Adrenal gland (tissue), 12 donors: Measurements from ENCODE around the gene CBS. TPM values are rescaled to one million over a fixed set of nuclear protein-coding genes. Genes with fewer than 3 reads are reported as not detected.
"Not testable (repeated sequence)": the region's sequence is repeated elsewhere in the genome, so short reads cannot be mapped to it uniquely, and the experiment has no call there.

Experiments used
- DNase-seq, 7 donors: peaks; one replicate each; pipeline ENCODE4 v3.0.0-alpha.2; 2019 to 2020
- H3K27ac ChIP-seq, 5 donors: fragments of 200-600 bp; sonication (generic) in 4 of 5; 1 replicate in 3 of 5; 2 replicates in 2 of 5; pipeline versions ENCODE4 v1.5.1 to v1.8.0; 2016 to 2020; ENCODE audit warnings: mild to moderate bottlenecking in 1 of 5
- H3K27me3 ChIP-seq: fragments of 200-600 bp; 2 replicates; pipeline ENCODE4 v1.8.0; 2021
- H3K36me3 ChIP-seq, 2 donors: fragments of 200-600 bp; replicated peaks in 1 of 2; 1 replicate in 1 of 2; 2 replicates in 1 of 2; pipeline versions ENCODE4 v1.5.1 to v1.8.0; 2018 to 2022
- H3K4me1 ChIP-seq, 2 donors: fragments of 200-600 bp; replicated peaks in 1 of 2; 1 replicate in 1 of 2; 2 replicates in 1 of 2; pipeline versions ENCODE4 v1.5.1 to v1.8.0; 2018 to 2021
- H3K4me3 ChIP-seq, 4 donors: fragments of 200-600 bp; sonication (generic) in 3 of 4; one replicate each; pipeline ENCODE4 v1.5.1; 2016 to 2018
- H3K9me3 ChIP-seq, 3 donors: fragments of 200-600 bp; sonication (generic) in 1 of 3; replicated peaks in 1 of 3; 1 replicate in 2 of 3; 2 replicates in 1 of 3; pipeline versions ENCODE4 v1.5.1 to v1.8.0; 2016 to 2021
- WGBS, 4 donors: extraction: QIAGEN DNeasy Blood & Tissue Kit in 2 of 4; methylation state at CpG; one replicate each; pipeline versions ENCODE4 v1.1.5 to v1.1.7; 2013 to 2017; 5-methylcytosine and 5-hydroxymethylcytosine counted together
- intact Hi-C, 2 donors: fragments of 100-400 bp; cut with DNase I; formaldehyde crosslinking; loops; one replicate each; pipeline versions ENCODE4 v1.14.1 to v1.15.0; 2022 to 2023
- polyA plus RNA-seq, 3 donors: library from polyadenylated mRNA; stranded (reverse); fragments of 200-250 nt in 2 of 3; fragments of 350-450 nt in 1 of 3; fragmentation: Illumina TruSeq in 1 of 3; extraction: RNeasy Lipid Tissue Mini Kit (QIAGEN cat#74804) in 1 of 3; gene quantifications; one replicate each; pipeline ENCODE4 v1.2.3, GENCODE V29; 2013 to 2014
- total RNA-seq, 9 donors: library from RNA; depleted of rRNA in 4 of 9; stranded (reverse); fragments of >200 nt in 4 of 9; fragments of 120-200 nt in 1 of 9; fragmentation: NEBNext Ultra II Directional in 1 of 9; extraction: Animal tissue kit (Norgen Biotek cat#: 25700) in 1 of 9; gene quantifications; one replicate each; pipeline versions ENCODE4 v1.1.0 to v1.2.4, GENCODE V29; 2013 to 2023
- donor health status: healthy with polysubstance abuse.
- donor health status: Bipolar disorder and iron deficiency.
- donor health status: DM: yes; HTN: yes; CAD: no.
- donor health status: DM: no; HTN: no; CAD: no.
- donor health status: DM: no; HTN: no; CAD: no.
- donor health status: DM: yes; HTN: yes; CAD: no.

The CBS gene
- total and polyA plus RNA-seq, 12 donors = 1.6 to 8.6 (median 5.5) TPM

- H3K36me3 ChIP-seq, H3K9me3 ChIP-seq, H3K4me3 ChIP-seq, intact Hi-C loops, H3K27me3 ChIP-seq, DNase-seq, H3K4me1 ChIP-seq, H3K27ac ChIP-seq: not testable (repeated sequence)
- 65 to 70% methylated on average over 17 of the region's 21 CpGs; no CpG with 5 or more reads in 2 of the 4 donors for WGBS, 4 donors
These were observed 29.5 kb downstream of the CBS start for GRCh38 chr21:43045876-43046821.

DNA sequence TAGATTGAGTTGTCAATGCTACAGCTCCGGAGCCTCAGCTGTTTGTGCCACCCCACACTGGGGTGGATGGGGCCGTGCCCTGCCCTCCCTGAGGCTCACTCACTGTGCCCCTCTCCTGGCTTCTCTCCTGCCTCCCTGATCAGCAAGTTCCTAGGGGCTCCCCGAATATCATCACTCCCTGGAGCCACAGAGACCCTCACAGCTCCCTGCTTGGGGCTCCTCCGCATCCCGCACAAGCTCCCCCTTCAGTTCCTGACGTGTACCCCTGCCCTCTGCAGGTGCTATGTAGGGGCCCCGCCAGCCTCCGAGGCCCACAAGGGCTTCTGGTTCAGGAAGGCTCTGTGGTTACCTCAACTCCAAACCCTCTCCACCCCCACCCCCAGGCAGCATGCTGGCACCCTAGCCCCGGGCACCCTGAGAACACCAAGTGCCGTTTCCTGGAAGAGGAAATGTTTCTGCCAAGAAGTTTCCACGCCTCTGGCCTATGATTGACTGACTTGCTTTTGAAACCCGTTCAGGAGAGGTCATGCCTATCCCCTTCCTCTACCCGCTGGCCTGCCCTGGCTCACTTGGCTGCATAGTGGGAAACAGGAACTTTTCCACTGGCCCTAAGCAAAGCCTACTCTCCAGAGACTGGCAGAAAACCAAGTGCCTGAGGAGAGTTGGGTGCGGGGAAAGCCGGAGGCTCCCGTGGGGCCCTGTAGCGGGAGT lies 30.3 kb downstream of the CBS start:
- H3K36me3 ChIP-seq, H3K27me3 ChIP-seq, H3K4me3 ChIP-seq, DNase-seq, intact Hi-C loops, H3K4me1 ChIP-seq, H3K9me3 ChIP-seq: not testable (repeated sequence)
- WGBS, 4 donors = 65 to 81% methylated on average over 6 to 7 of the region's 17 CpGs; no CpG with 5 or more reads in 2 of the 4 donors
- peak overlapping the region in 1 of 5 donors; percentile 49 for H3K27ac ChIP-seq

- DNase-seq, H3K4me1 ChIP-seq, intact Hi-C loops, H3K27me3 ChIP-seq, H3K36me3 ChIP-seq, H3K9me3 ChIP-seq, H3K27ac ChIP-seq, H3K4me3 ChIP-seq: not testable (repeated sequence)
- WGBS, 4 donors = 79 to 87% methylated on average over 12 of the region's 14 CpGs; no CpG with 5 or more reads in 2 of the 4 donors
These were observed 31.1 kb downstream of the CBS start for GRCh38 chr21:43044547-43044946.

DNA sequence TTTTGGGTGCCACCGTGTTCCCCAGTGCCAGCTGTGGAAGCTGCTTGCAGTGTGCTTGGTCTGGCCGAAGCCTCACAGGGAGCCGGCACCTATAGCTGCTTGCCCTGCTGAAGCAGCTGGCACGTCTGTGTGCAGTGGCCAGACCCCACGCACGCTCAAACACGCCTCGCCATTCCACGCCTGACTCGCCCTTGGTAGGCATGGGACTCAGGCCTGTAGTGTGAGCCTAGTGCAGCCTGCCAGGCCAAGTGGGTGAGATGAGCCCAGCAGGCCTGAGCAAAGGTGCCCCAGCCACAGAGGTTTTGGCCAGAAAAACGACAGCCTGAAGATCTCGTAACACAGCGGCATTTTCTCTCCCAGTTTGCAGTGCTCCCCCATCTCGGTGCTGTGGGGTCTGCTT lies 32.3 kb downstream of the CBS start:
- WGBS, 4 donors = 92 to 98% (median 96%) methylated on average over 2 to 6 of the region's 14 CpGs
- intact Hi-C loops, H3K4me1 ChIP-seq, H3K27ac ChIP-seq, DNase-seq, H3K36me3 ChIP-seq, H3K27me3 ChIP-seq, H3K4me3 ChIP-seq, H3K9me3 ChIP-seq: not testable (repeated sequence)

DNA sequence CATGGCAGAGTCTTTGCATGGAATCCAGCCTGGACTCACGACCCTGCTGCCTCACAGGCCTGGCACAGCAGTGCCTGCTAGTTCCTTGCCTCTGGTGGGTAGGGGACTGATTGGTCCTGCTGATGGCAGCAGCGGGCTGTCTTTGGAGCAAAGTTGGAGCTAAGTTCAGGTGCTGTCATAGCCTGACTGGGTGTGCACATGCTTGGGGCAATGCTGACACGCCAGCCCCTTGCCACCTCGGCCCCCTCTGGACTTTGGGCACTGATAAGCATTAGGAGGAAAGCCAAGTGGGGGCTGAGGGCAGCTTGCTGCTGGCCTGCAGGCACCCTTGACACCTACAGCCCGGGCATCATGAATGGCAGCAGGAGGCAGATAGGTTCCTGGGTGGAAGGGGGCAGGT lies 33.5 kb downstream of the CBS start:
- H3K27ac ChIP-seq, DNase-seq, intact Hi-C loops, H3K36me3 ChIP-seq, H3K9me3 ChIP-seq, H3K4me3 ChIP-seq, H3K27me3 ChIP-seq, H3K4me1 ChIP-seq: not testable (repeated sequence)
- WGBS, 4 donors = 85 to 94% methylated on average over 5 of the region's 5 CpGs; no CpG with 5 or more reads in 2 of the 4 donors

GRCh38 chr21:43038659-43039044 lies 37.0 kb downstream of the CBS start:
- H3K4me3 ChIP-seq, intact Hi-C loops, H3K36me3 ChIP-seq, DNase-seq, H3K9me3 ChIP-seq, H3K27me3 ChIP-seq, H3K4me1 ChIP-seq, H3K27ac ChIP-seq: not testable (repeated sequence)
- WGBS, 4 donors = 75 to 100% (median 80%) methylated on average over 2 to 8 of the region's 10 CpGs; no CpG with 5 or more reads in 1 of the 4 donors

DNA sequence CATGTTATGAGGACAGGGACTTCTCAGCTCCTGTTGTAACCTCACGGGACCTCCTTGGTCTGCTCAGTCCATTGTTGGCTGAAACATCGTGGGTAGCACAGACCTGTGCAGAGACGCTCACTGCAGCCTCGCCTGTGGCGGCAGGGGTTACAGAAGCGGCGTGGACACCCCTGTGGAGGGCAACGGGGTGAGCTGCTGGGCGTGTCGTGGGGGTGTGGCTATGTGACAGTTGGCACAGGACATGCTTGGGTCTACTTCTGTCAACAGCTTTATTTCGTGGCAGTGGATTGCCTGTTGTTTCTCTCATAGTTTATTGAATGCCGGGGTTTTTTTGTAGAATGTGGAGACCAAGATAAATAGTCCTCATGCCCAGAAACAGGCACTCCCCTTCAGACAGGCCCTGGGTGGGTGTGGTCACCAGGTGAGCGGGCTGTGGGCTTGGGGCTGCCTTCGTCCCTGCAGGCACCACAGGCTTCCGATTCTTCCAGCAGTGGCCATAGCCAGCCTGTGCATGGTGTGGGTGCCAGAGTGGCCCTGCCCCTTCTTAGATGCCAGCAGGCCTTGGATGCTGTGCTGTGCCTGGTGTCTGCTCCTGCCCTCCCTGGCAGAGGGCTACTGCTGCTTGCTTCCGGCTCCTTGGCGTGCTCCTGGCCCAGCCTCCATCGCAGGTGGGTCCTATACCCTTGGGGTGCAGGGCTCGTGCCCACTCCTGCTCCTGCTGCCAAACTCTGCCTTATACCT lies 37.5 kb downstream of the CBS start:
- DNase-seq, H3K9me3 ChIP-seq, H3K27me3 ChIP-seq, H3K27ac ChIP-seq, H3K4me3 ChIP-seq, intact Hi-C loops, H3K36me3 ChIP-seq, H3K4me1 ChIP-seq: not testable (repeated sequence)
- WGBS, 4 donors = 86 to 94% (median 91%) methylated on average over 11 to 18 of the region's 19 CpGs; no CpG with 5 or more reads in 1 of the 4 donors

DNA sequence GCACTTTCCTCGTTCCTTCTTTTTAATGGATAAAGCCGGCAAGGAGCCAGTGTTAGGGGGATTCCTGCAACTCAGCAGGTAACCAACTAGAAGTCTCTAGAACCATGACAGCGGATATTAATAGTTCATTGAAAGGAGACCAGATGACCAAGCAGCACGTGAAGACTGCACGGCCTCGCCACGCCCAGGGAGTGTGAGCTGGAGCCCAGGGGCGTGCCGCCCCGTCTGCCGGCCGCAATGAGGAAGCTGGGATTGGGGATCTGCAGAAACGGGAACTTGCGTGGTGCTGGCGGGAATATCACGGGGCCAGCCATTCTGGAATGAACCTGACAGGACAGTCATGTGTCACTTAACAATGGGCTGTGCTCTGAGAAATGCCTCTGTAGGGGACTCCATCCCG lies 38.7 kb downstream of the CBS start:
- H3K27ac ChIP-seq, H3K36me3 ChIP-seq, H3K27me3 ChIP-seq, H3K9me3 ChIP-seq, H3K4me1 ChIP-seq, intact Hi-C loops, H3K4me3 ChIP-seq: not testable (repeated sequence)
- WGBS, 4 donors = 73 to 98% methylated on average over 8 to 11 of the region's 17 CpGs; no CpG with 5 or more reads in 2 of the 4 donors
- DNase-seq = peak in 1 of 7 donors; percentile 54
